ENCODE data around the gene C5.
"Not testable (repeated sequence)": the region's sequence is repeated elsewhere in the genome, so short reads cannot be mapped to it uniquely, and the experiment has no call there.

The C5 gene

DNA sequence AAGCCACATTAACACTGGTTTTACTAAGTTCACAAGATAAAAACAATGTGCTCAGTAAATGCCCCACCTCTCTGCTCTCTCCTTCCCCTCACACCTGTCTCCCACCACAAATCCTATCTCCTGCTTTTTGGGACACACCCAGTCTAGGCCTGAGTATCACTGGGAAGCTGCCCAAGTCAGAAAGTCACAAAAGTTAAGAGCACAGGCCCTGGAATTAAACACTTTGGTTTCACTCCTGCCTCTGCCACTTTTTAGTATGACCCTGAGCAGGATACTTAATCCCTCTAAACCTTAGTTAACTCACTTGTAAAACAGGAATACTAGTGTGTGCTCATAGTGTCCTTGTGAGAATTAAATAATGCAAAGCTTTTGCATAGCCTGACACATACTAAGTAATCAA lies 11.3 kb downstream of the C5 start:
- Histone ChIP-seq H3K36me3 (no peaks in the 10 kb centered on the region), H3K9me3 (no peaks in the 10 kb centered on the region), H3K4me3 (ENCODE audit: low read depth in 1 of 2, low read length in 1 of 2) (no peak overlapping the region), H3K27ac (no peak overlapping the region), H3K4me1 (ENCODE audit: control insufficient read depth in 1 of 2, insufficient read depth in 1 of 2, low read depth in 1 of 2, low read length in 1 of 2) (no peaks in the 10 kb centered on the region), H3K27me3 (no peaks in the 10 kb centered on the region)
- TF ChIP-seq, protein P1, sequence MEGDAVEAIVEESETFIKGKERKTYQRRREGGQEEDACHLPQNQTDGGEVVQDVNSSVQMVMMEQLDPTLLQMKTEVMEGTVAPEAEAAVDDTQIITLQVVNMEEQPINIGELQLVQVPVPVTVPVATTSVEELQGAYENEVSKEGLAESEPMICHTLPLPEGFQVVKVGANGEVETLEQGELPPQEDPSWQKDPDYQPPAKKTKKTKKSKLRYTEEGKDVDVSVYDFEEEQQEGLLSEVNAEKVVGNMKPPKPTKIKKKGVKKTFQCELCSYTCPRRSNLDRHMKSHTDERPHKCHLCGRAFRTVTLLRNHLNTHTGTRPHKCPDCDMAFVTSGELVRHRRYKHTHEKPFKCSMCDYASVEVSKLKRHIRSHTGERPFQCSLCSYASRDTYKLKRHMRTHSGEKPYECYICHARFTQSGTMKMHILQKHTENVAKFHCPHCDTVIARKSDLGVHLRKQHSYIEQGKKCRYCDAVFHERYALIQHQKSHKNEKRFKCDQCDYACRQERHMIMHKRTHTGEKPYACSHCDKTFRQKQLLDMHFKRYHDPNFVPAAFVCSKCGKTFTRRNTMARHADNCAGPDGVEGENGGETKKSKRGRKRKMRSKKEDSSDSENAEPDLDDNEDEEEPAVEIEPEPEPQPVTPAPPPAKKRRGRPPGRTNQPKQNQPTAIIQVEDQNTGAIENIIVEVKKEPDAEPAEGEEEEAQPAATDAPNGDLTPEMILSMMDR (IDR thresholded peaks at IDR 0.05): no peak

DNA sequence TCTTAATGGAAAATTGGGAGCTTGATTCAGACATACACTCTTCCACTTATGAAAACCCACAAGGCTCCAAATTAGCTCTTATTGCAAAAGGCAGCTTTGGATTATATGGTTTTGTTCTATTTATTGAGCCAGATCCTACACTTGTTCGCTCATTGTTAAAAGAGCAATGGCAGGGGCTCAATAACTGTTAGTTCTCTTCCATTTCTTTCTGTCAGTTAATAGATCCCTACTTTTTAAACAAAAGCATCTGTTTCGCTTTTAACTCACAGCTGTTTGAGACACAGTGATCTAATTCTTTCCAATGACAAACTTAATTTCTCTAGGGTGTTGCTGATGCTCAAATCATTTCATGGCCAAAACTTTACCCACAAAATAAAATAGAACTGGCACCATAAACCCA lies 11.7 kb downstream of the C5 start:
- no peaks in the 10 kb centered on the region for H3K9me3 ChIP-seq

DNA sequence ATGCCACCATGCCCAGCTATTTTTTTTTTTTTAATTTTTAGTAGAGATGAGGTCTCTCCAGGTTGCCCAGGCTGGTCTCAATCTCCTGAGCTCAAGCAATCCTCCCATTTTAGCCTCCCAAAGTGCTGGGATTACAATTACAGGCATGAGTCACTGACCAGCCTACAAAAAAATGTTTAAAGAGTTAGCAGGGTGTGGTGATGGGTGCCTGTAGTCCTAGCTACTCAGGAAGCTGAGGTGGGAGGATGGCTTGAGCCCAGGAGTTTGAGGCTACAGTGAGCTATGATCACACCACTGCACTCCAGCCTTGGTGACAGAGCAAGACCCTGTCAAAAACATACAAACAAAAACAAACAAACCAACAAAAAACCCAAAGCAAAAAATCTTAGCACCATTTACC lies 14.4 kb downstream of the C5 start:
- not testable (repeated sequence) for H3K4me3 ChIP-seq (ENCODE audit: low read depth in 1 of 2, low read length in 1 of 2); H3K27me3 ChIP-seq; H3K36me3 ChIP-seq; H3K27ac ChIP-seq; H3K9me3 ChIP-seq; H3K4me1 ChIP-seq (ENCODE audit: control insufficient read depth in 1 of 2, insufficient read depth in 1 of 2, low read depth in 1 of 2, low read length in 1 of 2)

More for the DNA sequence above, 11.7 kb downstream of the C5 start:
- H3K4me1 ChIP-seq (ENCODE audit: control insufficient read depth in 1 of 2, insufficient read depth in 1 of 2, low read depth in 1 of 2, low read length in 1 of 2): no peaks in the 10 kb centered on the region
- no peak overlapping the region for H3K4me3 ChIP-seq (ENCODE audit: low read depth in 1 of 2, low read length in 1 of 2)
- H3K27ac ChIP-seq: no peak overlapping the region
- no peaks in the 10 kb centered on the region for H3K36me3 ChIP-seq
- H3K27me3 ChIP-seq: no peaks in the 10 kb centered on the region
- TF ChIP-seq, protein P1 (IDR thresholded peaks at IDR 0.05): no peak

DNA sequence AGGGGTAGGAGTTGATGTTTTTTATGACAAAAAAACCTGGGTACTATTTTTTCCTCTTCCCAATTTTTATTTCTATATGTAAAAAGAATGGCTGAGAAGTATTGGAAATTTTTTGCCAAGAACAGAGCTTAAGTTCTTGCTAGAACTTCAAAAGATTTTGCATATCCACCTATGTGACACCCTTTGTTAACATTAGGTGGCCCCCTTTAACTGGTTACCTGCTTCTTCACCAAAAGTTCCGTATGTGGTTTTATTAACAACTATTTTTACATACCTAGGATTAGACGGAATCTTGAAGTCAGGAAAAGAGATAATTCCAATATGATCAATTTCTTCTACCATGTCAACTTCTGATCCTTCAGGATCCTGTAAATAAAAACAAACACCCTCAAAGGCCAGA lies 15.5 kb downstream of the C5 start:
- Histone ChIP-seq H3K27me3 (no peaks in the 10 kb centered on the region), H3K27ac (no peak overlapping the region), H3K4me3 (ENCODE audit: low read depth in 1 of 2, low read length in 1 of 2) (no peak overlapping the region), H3K4me1 (ENCODE audit: control insufficient read depth in 1 of 2, insufficient read depth in 1 of 2, low read depth in 1 of 2, low read length in 1 of 2) (no peaks in the 10 kb centered on the region), H3K36me3 (no peaks in the 10 kb centered on the region), H3K9me3 (no peaks in the 10 kb centered on the region)
- TF ChIP-seq, protein P1 (IDR thresholded peaks at IDR 0.05): no peak

DNA sequence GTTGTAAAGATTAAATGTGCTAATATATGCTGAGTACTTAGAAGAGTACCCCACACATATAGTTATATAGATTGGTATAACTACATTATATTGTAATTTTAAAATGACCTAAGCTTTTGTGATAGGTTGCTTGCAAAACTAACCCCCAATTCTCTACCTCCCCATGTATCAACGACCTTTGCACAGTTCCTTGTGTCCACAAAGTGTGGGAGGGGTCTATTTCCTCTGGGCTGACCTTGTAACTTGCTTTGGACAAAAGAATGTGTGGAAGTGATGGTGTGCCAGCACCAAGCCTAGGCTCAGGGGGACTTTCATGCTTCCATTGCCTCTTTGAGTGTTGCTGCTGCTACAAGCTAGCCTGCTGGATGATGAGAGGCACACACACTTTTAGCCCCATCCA lies 20.6 kb downstream of the C5 start:
- Histone ChIP-seq H3K27ac (no peak overlapping the region), H3K36me3 (no peaks in the 10 kb centered on the region), H3K27me3 (no peaks in the 10 kb centered on the region), H3K4me3 (ENCODE audit: low read depth in 1 of 2, low read length in 1 of 2) (no peak overlapping the region), H3K9me3 (no peaks in the 10 kb centered on the region), H3K4me1 (ENCODE audit: control insufficient read depth in 1 of 2, insufficient read depth in 1 of 2, low read depth in 1 of 2, low read length in 1 of 2) (no peaks in the 10 kb centered on the region)
- TF ChIP-seq, protein P1 (IDR thresholded peaks at IDR 0.05): no peak

DNA sequence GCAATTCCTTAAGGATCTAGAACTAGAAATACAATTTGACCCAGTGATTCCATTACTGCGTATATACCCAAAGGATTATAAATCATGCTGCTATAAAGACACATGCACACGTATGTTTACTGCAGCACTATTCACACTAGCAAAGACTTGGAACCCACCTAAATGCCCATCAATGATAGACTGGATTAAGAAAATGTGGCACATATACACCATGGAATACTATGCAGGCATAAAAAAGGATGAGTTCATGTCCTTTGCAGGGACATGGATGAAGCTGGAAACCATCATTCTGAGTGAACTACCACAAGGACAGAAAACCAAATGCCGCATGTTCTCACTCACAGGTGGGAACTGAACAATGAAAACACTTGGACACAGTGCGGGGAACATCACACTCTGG lies 21.8 kb downstream of the C5 start:
- not testable (repeated sequence) for H3K27me3 ChIP-seq; H3K27ac ChIP-seq; H3K9me3 ChIP-seq; H3K4me1 ChIP-seq (ENCODE audit: control insufficient read depth in 1 of 2, insufficient read depth in 1 of 2, low read depth in 1 of 2, low read length in 1 of 2); H3K36me3 ChIP-seq; H3K4me3 ChIP-seq (ENCODE audit: low read depth in 1 of 2, low read length in 1 of 2)

DNA sequence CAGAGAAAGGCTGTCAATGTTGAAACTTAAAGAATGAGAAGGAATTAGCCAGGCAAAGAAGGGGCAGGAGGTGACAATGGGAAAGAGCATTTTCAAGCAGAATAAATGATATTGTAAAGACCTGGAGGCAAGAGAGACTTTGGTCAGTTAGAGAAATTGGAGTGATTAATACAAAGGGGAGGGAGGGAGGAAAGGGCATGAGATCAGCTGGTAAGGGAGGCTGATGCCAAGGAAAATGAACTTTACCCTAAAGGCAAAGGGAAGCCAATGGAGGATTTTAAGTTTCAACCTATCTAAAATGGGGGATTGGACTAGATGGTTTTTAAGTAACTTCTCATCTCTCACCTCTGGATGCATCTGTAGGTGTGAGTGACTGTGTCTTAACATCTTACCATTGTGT lies 23.3 kb downstream of the C5 start:
- no peak overlapping the region for H3K27ac ChIP-seq

More for the DNA sequence above, 23.3 kb downstream of the C5 start:
- Histone ChIP-seq H3K4me3 (ENCODE audit: low read depth in 1 of 2, low read length in 1 of 2) (no peak overlapping the region), H3K4me1 (ENCODE audit: control insufficient read depth in 1 of 2, insufficient read depth in 1 of 2, low read depth in 1 of 2, low read length in 1 of 2) (no peaks in the 10 kb centered on the region), H3K9me3 (no peaks in the 10 kb centered on the region), H3K36me3 (no peaks in the 10 kb centered on the region), H3K27me3 (no peaks in the 10 kb centered on the region)
- TF ChIP-seq, protein P1 (IDR thresholded peaks at IDR 0.05): no peak

Data from neutrophil (primary cell).